Osteocyte (in vitro differentiated cells): ENCODE measurements around the gene ALOX12B. TPM values are rescaled to one million over a fixed set of nuclear protein-coding genes. Genes with fewer than 3 reads are reported as not detected.

Experiments
- DNase-seq: peaks from one replicate; pipeline ENCODE4 v3.0.0; 2021; ENCODE audit warnings: mixed read lengths; ENCODE audit not compliant: unreplicated experiment; ENCODE audit errors: extremely low spot score
- H3K27ac Mint-ChIP-seq: one replicate; pipeline ENCODE4 v1.8.0; 2021; ENCODE audit warnings: mild to moderate bottlenecking, mixed read lengths; ENCODE audit not compliant: unreplicated experiment
- H3K27me3 Mint-ChIP-seq: one replicate; pipeline ENCODE4 v1.8.0; 2021; ENCODE audit warnings: mixed read lengths; ENCODE audit not compliant: unreplicated experiment
- H3K36me3 Mint-ChIP-seq: one replicate; pipeline ENCODE4 v1.8.0; 2021; ENCODE audit warnings: mixed read lengths; ENCODE audit not compliant: unreplicated experiment
- H3K4me1 Mint-ChIP-seq: one replicate; pipeline ENCODE4 v1.8.0; 2021; ENCODE audit warnings: mixed read lengths; ENCODE audit not compliant: unreplicated experiment
- H3K4me3 Mint-ChIP-seq: one replicate; pipeline ENCODE4 v1.8.0; 2021; ENCODE audit warnings: mild to moderate bottlenecking, moderate library complexity, mixed read lengths; ENCODE audit not compliant: unreplicated experiment
- H3K9me3 Mint-ChIP-seq: one replicate; pipeline ENCODE4 v1.8.0; 2021; ENCODE audit warnings: mixed read lengths; ENCODE audit not compliant: unreplicated experiment
- total RNA-seq: library from RNA; stranded (reverse); gene quantifications from 2 replicates; pipeline ENCODE4 v1.2.1, GENCODE V29; 2021
- TF ChIP-seq, protein P1 (sequence below): fragments of 200-600 bp; sonication (generic); IDR thresholded peaks from 2 replicates; pipeline ENCODE4 v1.5.0; 2021; ENCODE audit warnings: antibody characterized with exemption, mild to moderate bottlenecking, moderate library complexity

The ALOX12B gene
- total RNA-seq, 1 donor from 2014 or later, result not detected

GRCh38 chr17:8053600-8053999, 33.9 kb downstream of the ALOX12B start:
- Mint-ChIP-seq H3K4me1 (peaks cover 8% of the 10 kb centered on the region), H3K27me3 (peaks cover 36% of the 10 kb centered on the region)
- DNase-seq, result no peak

GRCh38 chr17:8052256-8053252, 35.0 kb downstream of the ALOX12B start:
- no peaks in the 10 kb centered on the region for H3K9me3 Mint-ChIP-seq
- H3K4me3 Mint-ChIP-seq, result no peak overlapping the region

More at GRCh38 chr17:8053600-8053999, 33.9 kb downstream of the ALOX12B start:
- H3K36me3 Mint-ChIP-seq, result no peaks in the 10 kb centered on the region
- TF ChIP-seq, protein P1, sequence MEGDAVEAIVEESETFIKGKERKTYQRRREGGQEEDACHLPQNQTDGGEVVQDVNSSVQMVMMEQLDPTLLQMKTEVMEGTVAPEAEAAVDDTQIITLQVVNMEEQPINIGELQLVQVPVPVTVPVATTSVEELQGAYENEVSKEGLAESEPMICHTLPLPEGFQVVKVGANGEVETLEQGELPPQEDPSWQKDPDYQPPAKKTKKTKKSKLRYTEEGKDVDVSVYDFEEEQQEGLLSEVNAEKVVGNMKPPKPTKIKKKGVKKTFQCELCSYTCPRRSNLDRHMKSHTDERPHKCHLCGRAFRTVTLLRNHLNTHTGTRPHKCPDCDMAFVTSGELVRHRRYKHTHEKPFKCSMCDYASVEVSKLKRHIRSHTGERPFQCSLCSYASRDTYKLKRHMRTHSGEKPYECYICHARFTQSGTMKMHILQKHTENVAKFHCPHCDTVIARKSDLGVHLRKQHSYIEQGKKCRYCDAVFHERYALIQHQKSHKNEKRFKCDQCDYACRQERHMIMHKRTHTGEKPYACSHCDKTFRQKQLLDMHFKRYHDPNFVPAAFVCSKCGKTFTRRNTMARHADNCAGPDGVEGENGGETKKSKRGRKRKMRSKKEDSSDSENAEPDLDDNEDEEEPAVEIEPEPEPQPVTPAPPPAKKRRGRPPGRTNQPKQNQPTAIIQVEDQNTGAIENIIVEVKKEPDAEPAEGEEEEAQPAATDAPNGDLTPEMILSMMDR, result no peak
- H3K9me3 Mint-ChIP-seq, result no peaks in the 10 kb centered on the region
- no peak overlapping the region for H3K27ac Mint-ChIP-seq
- no peak overlapping the region for H3K4me3 Mint-ChIP-seq

GRCh38 chr17:8051831-8052230, 35.7 kb downstream of the ALOX12B start:
- no peak overlapping the region for H3K27ac Mint-ChIP-seq
- no peaks in the 10 kb centered on the region for H3K9me3 Mint-ChIP-seq
- H3K4me1 Mint-ChIP-seq, result peaks cover 7% of the 10 kb centered on the region
- peaks cover 34% of the 10 kb centered on the region for H3K27me3 Mint-ChIP-seq
- no peak for DNase-seq
- TF ChIP-seq, protein P1, result no peak
- no peak overlapping the region for H3K4me3 Mint-ChIP-seq
- no peaks in the 10 kb centered on the region for H3K36me3 Mint-ChIP-seq

More at GRCh38 chr17:8052256-8053252, 35.0 kb downstream of the ALOX12B start:
- DNase-seq, result no peak
- H3K27ac Mint-ChIP-seq, result no peak overlapping the region
- H3K4me1 Mint-ChIP-seq, result peaks cover 8% of the 10 kb centered on the region
- TF ChIP-seq, protein P1, result no peak
- H3K36me3 Mint-ChIP-seq, result no peaks in the 10 kb centered on the region
- H3K27me3 Mint-ChIP-seq, result peaks cover 35% of the 10 kb centered on the region

- no peak for DNase-seq
- Mint-ChIP-seq H3K36me3 (no peaks in the 10 kb centered on the region), H3K4me1 (no peaks in the 10 kb centered on the region), H3K4me3 (no peak overlapping the region), H3K9me3 (no peaks in the 10 kb centered on the region), H3K27me3 (peaks cover 38% of the 10 kb centered on the region), H3K27ac (no peak overlapping the region)
- TF ChIP-seq, protein P1, result no peak
Measured at GRCh38 chr17:8048736-8049135, 38.8 kb downstream of the ALOX12B start.

DNA sequence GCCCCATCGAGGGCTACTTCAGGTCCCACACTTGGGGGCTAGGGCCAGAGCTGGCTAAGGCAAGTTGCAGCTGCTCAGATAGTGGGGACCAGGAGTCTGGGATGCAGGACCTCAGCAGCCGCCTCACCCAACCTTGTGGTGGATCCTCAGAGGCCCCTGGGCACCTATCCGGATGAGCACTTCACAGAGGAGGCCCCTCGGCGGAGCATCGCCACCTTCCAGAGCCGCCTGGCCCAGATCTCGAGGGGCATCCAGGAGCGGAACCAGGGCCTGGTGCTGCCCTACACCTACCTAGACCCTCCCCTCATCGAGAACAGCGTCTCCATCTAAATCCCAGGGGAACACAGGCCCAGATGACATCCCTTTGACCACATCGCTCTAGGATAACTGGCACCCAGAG, 39.3 kb downstream of the ALOX12B start:
- Mint-ChIP-seq H3K27me3 (peaks cover 34% of the 10 kb centered on the region), H3K4me1 (no peaks in the 10 kb centered on the region)

More for the DNA sequence above, 39.3 kb downstream of the ALOX12B start:
- no peak for DNase-seq
- no peaks in the 10 kb centered on the region for H3K9me3 Mint-ChIP-seq
- TF ChIP-seq, protein P1, result no peak
- H3K36me3 Mint-ChIP-seq, result no peaks in the 10 kb centered on the region
- H3K27ac Mint-ChIP-seq, result no peak overlapping the region
- no peak overlapping the region for H3K4me3 Mint-ChIP-seq
